HG03342 (cell line): Measurements from ENCODE around the gene CADPS.

ENCODE experiments used
- ATAC-seq: cut with Tn5 transposase; IDR thresholded peaks from one replicate; pipeline ENCODE4 v1.9.1; 2021; ENCODE audit warnings: mild to moderate bottlenecking, moderate library complexity; ENCODE audit not compliant: unreplicated experiment

The CADPS gene

GRCh38 chr3:62873761-62874710 is 1.2 kb downstream of the CADPS start:
- no peak for ATAC-seq

- ATAC-seq: no peak
Observed at GRCh38 chr3:62873451-62873760, 1.8 kb downstream of the CADPS start.

- ATAC-seq: no peak
Observed at GRCh38 chr3:62872318-62872717, 2.9 kb downstream of the CADPS start.

GRCh38 chr3:62870321-62870720 is 4.9 kb downstream of the CADPS start:
- ATAC-seq: no peak

GRCh38 chr3:62863648-62864047 is 11.6 kb downstream of the CADPS start:
- no peak for ATAC-seq

- no peak for ATAC-seq
Observed at GRCh38 chr3:62859203-62859791, 15.9 kb downstream of the CADPS start.

- no peak for ATAC-seq
Observed at GRCh38 chr3:62845996-62846395, 29.2 kb downstream of the CADPS start.

- no peak for ATAC-seq
Observed at GRCh38 chr3:62843508-62843907, 31.7 kb downstream of the CADPS start.

GRCh38 chr3:62839748-62840147 is 35.5 kb downstream of the CADPS start:
- no peak for ATAC-seq

GRCh38 chr3:62837145-62837787 is 38.0 kb downstream of the CADPS start:
- no peak for ATAC-seq

- peak; percentile 79 for ATAC-seq
Observed at GRCh38 chr3:62835554-62836236, 39.5 kb downstream of the CADPS start.

GRCh38 chr3:62833538-62833937 is 41.7 kb downstream of the CADPS start:
- no peak for ATAC-seq

- no peak for ATAC-seq
Observed at GRCh38 chr3:62832553-62832952, 42.7 kb downstream of the CADPS start.

- no peak for ATAC-seq
Observed at GRCh38 chr3:62830727-62831322, 44.4 kb downstream of the CADPS start.

- no peak for ATAC-seq
Observed at GRCh38 chr3:62827550-62827949, 47.7 kb downstream of the CADPS start.

- ATAC-seq: no peak
Observed at GRCh38 chr3:62824965-62825592, 50.1 kb downstream of the CADPS start.

GRCh38 chr3:62823461-62824050 is 51.7 kb downstream of the CADPS start:
- ATAC-seq: no peak

GRCh38 chr3:62822905-62823304 is 52.3 kb downstream of the CADPS start:
- no peak for ATAC-seq

GRCh38 chr3:62818347-62818746 is 56.9 kb downstream of the CADPS start:
- peak; percentile 85 for ATAC-seq

- ATAC-seq: no peak
Observed at GRCh38 chr3:62817678-62818077, 57.5 kb downstream of the CADPS start.
